Measurements from ENCODE around the gene CD300LG. TPM values are rescaled to one million over a fixed set of nuclear protein-coding genes. Genes with fewer than 3 reads are reported as not detected.
A peak's percentile ranks its signal among the peaks of the same experiment; 100 is the strongest.

Gene CD300LG
- polyA plus RNA-seq, 2 of the 4 experiments (the other 2 are of a cell fraction), result not detected

- peak overlapping the region in 1 of 2 experiments; percentile 98; a peak in 3 of 6 replicates for H3K27ac ChIP-seq
- H3K9me3 ChIP-seq, result no peaks in the 10 kb centered on the region
- no peak for FAIRE-seq
- CTCF ChIA-PET, result interaction anchor here (2.1 kb wide), 1 partner anchor 12 kb away, joined by 10 read pairs; no protein-coding TSS in a partner anchor
- H3K4me2 ChIP-seq, result peak overlapping the region; percentile 90
- POLR2A ChIA-PET, result interaction anchor here (1.3 kb wide), 1 partner anchor 55 kb away, joined by 4 read pairs; the partner anchor contains the start of gene DUSP3
- peak; percentile 26 to 38 for DNase-seq (ENCODE audit: low read depth in 1 of 2, low spot score in 1 of 2)
- no peak for ATAC-seq
- peaks cover 26% of the 10 kb centered on the region for H3K4me1 ChIP-seq
- no peak overlapping the region for H3K4me3 ChIP-seq
- WGBS (ENCODE audit: missing lambda C conversion rate), result 59% methylated on average over 2 of the region's 2 CpGs
- no peak for TF ChIP-seq ELK1 (IDR thresholded peaks at IDR 0.05; ENCODE audit: low read depth, low read length)
- no peak for TF ChIP-seq ESRRA (IDR thresholded peaks at IDR 0.05; ENCODE audit: borderline replicate concordance, low read length)
- no peak for TF ChIP-seq ZFP36 (IDR thresholded peaks at IDR 0.05; ENCODE audit: borderline replicate concordance, partially characterized antibody)
- no peak for TF ChIP-seq KDM5A (IDR thresholded peaks at IDR 0.05)
- TF ChIP-seq MAZ (IDR thresholded peaks at IDR 0.05; ENCODE audit: borderline replicate concordance, low read depth, low read length), result no peak
- no peak for TF ChIP-seq CBX2 (IDR thresholded peaks at IDR 0.05; ENCODE audit: borderline replicate concordance, low read depth)
- no peak for TF ChIP-seq RARB (CRISPR knock-in tag; IDR thresholded peaks at IDR 0.05)
- no peak for TF ChIP-seq RAD21 (conservative IDR thresholded peaks at IDR 0.05 in 1 of 2, IDR thresholded peaks at IDR 0.05 in 1 of 2)
- no peak for TF ChIP-seq EHF (CRISPR knock-in tag; IDR thresholded peaks at IDR 0.05)
- no peak for TF ChIP-seq SREBF2 (IDR thresholded peaks at IDR 0.05)
- no peak for TF ChIP-seq GATA3 (IDR thresholded peaks at IDR 0.05; ENCODE audit: borderline replicate concordance)
- no peak for TF ChIP-seq REST (IDR thresholded peaks at IDR 0.05)
- TF ChIP-seq TFCP2L1 (CRISPR knock-in tag; IDR thresholded peaks at IDR 0.05), result no peak
- TF ChIP-seq E2F6 (IDR thresholded peaks at IDR 0.05; ENCODE audit: borderline replicate concordance, low read depth), result no peak
- no peak for TF ChIP-seq RNF2 (IDR thresholded peaks at IDR 0.05; ENCODE audit: borderline replicate concordance, low read depth)
- no peak for TF ChIP-seq FOSB (CRISPR knock-in tag; IDR thresholded peaks at IDR 0.05)
Observed at GRCh38 chr17:43834106-43834505, 12.9 kb upstream of the CD300LG start.

- Histone ChIP-seq H3K4me2 (peak overlapping the region; percentile 99), H3K4me1 (peaks cover 37% of the 10 kb centered on the region), H3K4me3 (peak overlapping the region; percentile 20), H3K27ac (peak overlapping the region; percentile 80 to 83), H3K9me3 (no peaks in the 10 kb centered on the region)
- WGBS (ENCODE audit: missing lambda C conversion rate), result 3% methylated on average over 7 of the region's 7 CpGs
- DNase-seq (ENCODE audit: low read depth in 1 of 2, low spot score in 1 of 2), result peak; percentile 72 to 88
- FAIRE-seq, result peak; percentile 78
- ChIA-PET POLR2A (interaction anchor here (0.9 kb wide), 1 partner anchor 61 kb away, joined by 5 read pairs; the partner anchor contains the start of gene DUSP3), CTCF (interaction anchor here (0.5 to 10.8 kb wide), 15 partner anchors 10 to 526 kb away, joined by 3 to 168 read pairs (median 3); partner anchors contain the start of genes DHX8, HDAC5, MPP2 and MPP3)
- TF ChIP-seq POLR2A (IDR thresholded peaks at IDR 0.05; ENCODE audit: low read length) (peak; percentile 19; the same call in 1 of the 2 replicates), JUN (IDR thresholded peaks at IDR 0.05) (peak in 1 of 2 experiments; percentile 21; a peak in 1 of 5 replicates), TFCP2L1 (CRISPR knock-in tag; IDR thresholded peaks at IDR 0.05) (0 out of 2 replicates have a peak, but pooled peaks have one; percentile 25), HOXA7 (CRISPR knock-in tag; IDR thresholded peaks at IDR 0.05) (no peak), MAFK (IDR thresholded peaks at IDR 0.05; ENCODE audit: partially characterized antibody) (peak; percentile 91), MAX (IDR thresholded peaks at IDR 0.05) (peak; percentile 38; the same call in 1 of the 2 replicates), HDAC2 (IDR thresholded peaks at IDR 0.05) (no peak), NFE2L2 (conservative IDR thresholded peaks at IDR 0.05; ENCODE audit: low read length) (peak; percentile 56), MAZ (IDR thresholded peaks at IDR 0.05; ENCODE audit: borderline replicate concordance, low read depth, low read length) (no peak), FOSL2 (IDR thresholded peaks at IDR 0.05) (no peak), FOSL2 (CRISPR knock-in tag; IDR thresholded peaks at IDR 0.05) (peak; percentile 20; the same call in 1 of the 2 replicates), EHMT2 (IDR thresholded peaks at IDR 0.05; ENCODE audit: low read depth) (no peak)
- ATAC-seq, result peak; percentile 68 to 70
Observed at GRCh38 chr17:43839670-43840108, 7.3 kb upstream of the CD300LG start.
